Measurements from ENCODE around the gene NACAD.

DNA sequence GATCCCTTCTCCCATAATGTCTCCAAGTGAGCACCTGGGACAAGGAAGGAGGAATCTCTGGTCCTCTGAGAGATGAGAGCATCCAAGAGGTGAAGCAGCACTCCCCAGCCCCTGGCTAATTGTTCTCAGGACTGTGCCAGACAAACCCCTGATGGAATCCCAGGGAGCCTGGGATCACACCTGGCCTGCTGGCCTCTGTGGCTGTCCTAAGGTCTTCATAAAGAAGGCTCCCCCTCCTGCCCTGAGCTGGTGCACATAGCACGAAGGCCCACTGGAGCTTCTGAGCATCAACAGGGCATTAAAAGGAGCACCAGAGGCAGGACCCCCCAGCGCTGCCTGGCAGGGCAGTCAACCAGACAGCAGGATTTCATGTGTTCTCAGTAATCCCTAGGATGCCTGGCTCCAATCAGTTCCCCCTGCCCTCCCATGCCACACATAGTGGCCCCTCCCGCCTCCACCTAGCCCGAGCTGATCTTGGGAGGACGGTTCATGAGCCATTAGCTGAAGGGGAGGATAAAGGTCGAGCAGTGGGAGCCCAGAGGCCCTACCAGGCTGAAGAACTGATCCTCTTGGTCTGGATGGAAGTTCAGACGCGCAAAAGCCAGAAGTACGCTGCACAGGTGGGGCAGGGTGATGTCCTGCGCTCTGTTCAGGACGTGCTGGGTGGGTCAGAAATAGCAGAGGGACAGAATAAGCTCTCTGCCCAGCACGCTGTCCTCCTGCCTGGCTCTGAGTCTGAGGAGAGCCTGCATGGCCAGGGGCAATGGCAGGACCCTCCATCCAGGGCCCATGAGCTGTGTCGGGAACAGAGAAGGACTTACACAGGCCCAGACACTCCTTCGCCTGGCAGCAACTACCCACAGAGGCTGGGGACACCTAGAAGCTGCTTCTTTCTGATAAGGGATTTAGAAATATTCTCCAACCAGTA lies 14.3 kb upstream of the NACAD start:
- TF ChIP-seq, protein P1, sequence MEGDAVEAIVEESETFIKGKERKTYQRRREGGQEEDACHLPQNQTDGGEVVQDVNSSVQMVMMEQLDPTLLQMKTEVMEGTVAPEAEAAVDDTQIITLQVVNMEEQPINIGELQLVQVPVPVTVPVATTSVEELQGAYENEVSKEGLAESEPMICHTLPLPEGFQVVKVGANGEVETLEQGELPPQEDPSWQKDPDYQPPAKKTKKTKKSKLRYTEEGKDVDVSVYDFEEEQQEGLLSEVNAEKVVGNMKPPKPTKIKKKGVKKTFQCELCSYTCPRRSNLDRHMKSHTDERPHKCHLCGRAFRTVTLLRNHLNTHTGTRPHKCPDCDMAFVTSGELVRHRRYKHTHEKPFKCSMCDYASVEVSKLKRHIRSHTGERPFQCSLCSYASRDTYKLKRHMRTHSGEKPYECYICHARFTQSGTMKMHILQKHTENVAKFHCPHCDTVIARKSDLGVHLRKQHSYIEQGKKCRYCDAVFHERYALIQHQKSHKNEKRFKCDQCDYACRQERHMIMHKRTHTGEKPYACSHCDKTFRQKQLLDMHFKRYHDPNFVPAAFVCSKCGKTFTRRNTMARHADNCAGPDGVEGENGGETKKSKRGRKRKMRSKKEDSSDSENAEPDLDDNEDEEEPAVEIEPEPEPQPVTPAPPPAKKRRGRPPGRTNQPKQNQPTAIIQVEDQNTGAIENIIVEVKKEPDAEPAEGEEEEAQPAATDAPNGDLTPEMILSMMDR (IDR thresholded peaks at IDR 0.05; ENCODE audit: low read depth, low read length) = no peak
- TF ChIP-seq POLR2A (IDR thresholded peaks at IDR 0.05; ENCODE audit: extremely low read depth, insufficient read length) (no peak), MYC (IDR thresholded peaks at IDR 0.05; ENCODE audit: low read depth, low read length) (no peak)
- TF ChIP-seq, protein P2, sequence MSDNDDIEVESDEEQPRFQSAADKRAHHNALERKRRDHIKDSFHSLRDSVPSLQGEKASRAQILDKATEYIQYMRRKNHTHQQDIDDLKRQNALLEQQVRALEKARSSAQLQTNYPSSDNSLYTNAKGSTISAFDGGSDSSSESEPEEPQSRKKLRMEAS (IDR thresholded peaks at IDR 0.05; ENCODE audit: low read depth, low read length) = no peak

Measured in NB4 (cell line).